Panc1 (cell line): ENCODE measurements around the gene INCENP.

ENCODE experiments used
- POLR2AphosphoS5 ChIP-seq: IDR thresholded peaks from 2 replicates; pipeline ENCODE4 v1.6.1; 2012; ENCODE audit warnings: mild to moderate bottlenecking, low read depth, low read length, moderate library complexity
- SIN3A ChIP-seq: IDR thresholded peaks from 2 replicates; pipeline ENCODE4 v1.6.1; 2012; ENCODE audit warnings: low read depth, mild to moderate bottlenecking, low read length, moderate library complexity, borderline replicate concordance; ENCODE audit not compliant: insufficient read depth
- TCF7L2 ChIP-seq: IDR thresholded peaks from 2 replicates; pipeline ENCODE4 v1.6.1; 2011; ENCODE audit warnings: mild to moderate bottlenecking, low read depth, low read length, inconsistent platforms
- TF ChIP-seq, protein P1 (sequence below): fragments of 450-650 bp; IDR thresholded peaks from 2 replicates; pipeline ENCODE4 v1.5.1; 2017; ENCODE audit warnings: mild to moderate bottlenecking
- TF ChIP-seq, protein P2 (sequence below), 2 experiments: IDR thresholded peaks; 2 replicates each; pipeline ENCODE4 v1.6.1; 2011 to 2012; ENCODE audit warnings: low read depth in 2 of 2, control low read depth in 1 of 2, low read length in 1 of 2, mild to moderate bottlenecking in 1 of 2, moderate library complexity in 1 of 2; ENCODE audit not compliant: insufficient read depth in 1 of 2

DNA sequence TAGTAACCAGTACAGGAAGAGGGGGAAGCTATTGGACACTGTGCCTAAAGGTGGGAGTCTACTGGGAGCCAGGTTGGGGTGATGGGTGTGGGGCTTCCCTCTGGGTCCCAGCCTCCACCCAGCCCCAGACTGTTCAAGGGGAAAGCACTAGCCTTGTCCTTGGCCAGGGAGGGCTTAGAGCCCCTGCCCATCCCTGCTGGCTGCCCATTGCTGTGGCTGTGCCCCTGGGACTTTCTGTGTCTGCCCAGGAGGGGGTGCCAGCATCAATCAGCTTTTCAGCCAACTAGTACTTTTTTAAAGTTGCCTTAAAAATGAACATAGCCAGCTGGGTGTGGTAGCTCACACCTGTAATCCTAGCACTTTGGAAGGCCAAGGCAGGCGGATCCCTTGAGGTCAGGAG lies 19.9 kb downstream of the INCENP start:
- TF ChIP-seq, protein P1, sequence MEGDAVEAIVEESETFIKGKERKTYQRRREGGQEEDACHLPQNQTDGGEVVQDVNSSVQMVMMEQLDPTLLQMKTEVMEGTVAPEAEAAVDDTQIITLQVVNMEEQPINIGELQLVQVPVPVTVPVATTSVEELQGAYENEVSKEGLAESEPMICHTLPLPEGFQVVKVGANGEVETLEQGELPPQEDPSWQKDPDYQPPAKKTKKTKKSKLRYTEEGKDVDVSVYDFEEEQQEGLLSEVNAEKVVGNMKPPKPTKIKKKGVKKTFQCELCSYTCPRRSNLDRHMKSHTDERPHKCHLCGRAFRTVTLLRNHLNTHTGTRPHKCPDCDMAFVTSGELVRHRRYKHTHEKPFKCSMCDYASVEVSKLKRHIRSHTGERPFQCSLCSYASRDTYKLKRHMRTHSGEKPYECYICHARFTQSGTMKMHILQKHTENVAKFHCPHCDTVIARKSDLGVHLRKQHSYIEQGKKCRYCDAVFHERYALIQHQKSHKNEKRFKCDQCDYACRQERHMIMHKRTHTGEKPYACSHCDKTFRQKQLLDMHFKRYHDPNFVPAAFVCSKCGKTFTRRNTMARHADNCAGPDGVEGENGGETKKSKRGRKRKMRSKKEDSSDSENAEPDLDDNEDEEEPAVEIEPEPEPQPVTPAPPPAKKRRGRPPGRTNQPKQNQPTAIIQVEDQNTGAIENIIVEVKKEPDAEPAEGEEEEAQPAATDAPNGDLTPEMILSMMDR: no peak
- no peak for TF ChIP-seq TCF7L2
- TF ChIP-seq, protein P2, sequence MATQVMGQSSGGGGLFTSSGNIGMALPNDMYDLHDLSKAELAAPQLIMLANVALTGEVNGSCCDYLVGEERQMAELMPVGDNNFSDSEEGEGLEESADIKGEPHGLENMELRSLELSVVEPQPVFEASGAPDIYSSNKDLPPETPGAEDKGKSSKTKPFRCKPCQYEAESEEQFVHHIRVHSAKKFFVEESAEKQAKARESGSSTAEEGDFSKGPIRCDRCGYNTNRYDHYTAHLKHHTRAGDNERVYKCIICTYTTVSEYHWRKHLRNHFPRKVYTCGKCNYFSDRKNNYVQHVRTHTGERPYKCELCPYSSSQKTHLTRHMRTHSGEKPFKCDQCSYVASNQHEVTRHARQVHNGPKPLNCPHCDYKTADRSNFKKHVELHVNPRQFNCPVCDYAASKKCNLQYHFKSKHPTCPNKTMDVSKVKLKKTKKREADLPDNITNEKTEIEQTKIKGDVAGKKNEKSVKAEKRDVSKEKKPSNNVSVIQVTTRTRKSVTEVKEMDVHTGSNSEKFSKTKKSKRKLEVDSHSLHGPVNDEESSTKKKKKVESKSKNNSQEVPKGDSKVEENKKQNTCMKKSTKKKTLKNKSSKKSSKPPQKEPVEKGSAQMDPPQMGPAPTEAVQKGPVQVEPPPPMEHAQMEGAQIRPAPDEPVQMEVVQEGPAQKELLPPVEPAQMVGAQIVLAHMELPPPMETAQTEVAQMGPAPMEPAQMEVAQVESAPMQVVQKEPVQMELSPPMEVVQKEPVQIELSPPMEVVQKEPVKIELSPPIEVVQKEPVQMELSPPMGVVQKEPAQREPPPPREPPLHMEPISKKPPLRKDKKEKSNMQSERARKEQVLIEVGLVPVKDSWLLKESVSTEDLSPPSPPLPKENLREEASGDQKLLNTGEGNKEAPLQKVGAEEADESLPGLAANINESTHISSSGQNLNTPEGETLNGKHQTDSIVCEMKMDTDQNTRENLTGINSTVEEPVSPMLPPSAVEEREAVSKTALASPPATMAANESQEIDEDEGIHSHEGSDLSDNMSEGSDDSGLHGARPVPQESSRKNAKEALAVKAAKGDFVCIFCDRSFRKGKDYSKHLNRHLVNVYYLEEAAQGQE (IDR thresholded peaks at IDR 0.05; ENCODE audit: insufficient read depth in 1 of 2, low read depth in 2 of 2, low read length in 1 of 2): no peak
- no peak for TF ChIP-seq POLR2AphosphoS5
- no peak for TF ChIP-seq SIN3A
